CD4-positive, alpha-beta T cell treated with Interleukin-12 subunit alpha and Interleukin-12 subunit beta, for 1 hour (primary cell): ENCODE data around the gene ZNF672.

Experiments used
- DNase-seq: peaks from one replicate; pipeline ENCODE4 v3.0.0-alpha.2; 2020

The ZNF672 gene

GRCh38 chr1:248891758-248892157 is 53.7 kb downstream of the ZNF672 start:
- no peak for DNase-seq

GRCh38 chr1:248892590-248892989 is 54.6 kb downstream of the ZNF672 start:
- no peak for DNase-seq

GRCh38 chr1:248894837-248895236 is 56.8 kb downstream of the ZNF672 start:
- no peak for DNase-seq

GRCh38 chr1:248897412-248898337 is 59.7 kb downstream of the ZNF672 start:
- no peak for DNase-seq
